Gastrocnemius medialis (tissue), 4 donors: Measurements from ENCODE around the gene VPS39. TPM values are rescaled to one million over a fixed set of nuclear protein-coding genes. Genes with fewer than 3 reads are reported as not detected.

ENCODE experiments used
- ATAC-seq, 2 donors: fragments of 150-250 bp; one replicate each; pipeline ENCODE4 v1.9.1; 2016
- DNase-seq, 2 donors: peaks; one replicate each; pipeline ENCODE4 v3.0.0-alpha.2; 2019
- H3K27ac ChIP-seq, 4 donors: fragments of 200-600 bp; sonication (generic); 1 replicate in 1 of 4; 2 replicates in 3 of 4; pipeline ENCODE4 v1.5.1; 2016 to 2018; ENCODE audit warnings: mild to moderate bottlenecking in 2 of 4, moderate library complexity in 1 of 4
- H3K27me3 ChIP-seq, 3 donors: fragments of 200-600 bp; sonication (generic) in 2 of 3; 1 replicate in 1 of 3; 2 replicates in 2 of 3; pipeline versions ENCODE4 v1.5.1 to v1.6.0; 2016 to 2019; ENCODE audit warnings: mild to moderate bottlenecking in 1 of 3, moderate library complexity in 1 of 3
- H3K36me3 ChIP-seq, 2 donors: fragments of 200-600 bp; sonication (generic) in 1 of 2; one replicate each; pipeline ENCODE4 v1.5.1; 2017 to 2018
- H3K4me1 ChIP-seq, 2 donors: fragments of 200-600 bp; sonication (generic) in 1 of 2; one replicate each; pipeline ENCODE4 v1.5.1; 2016 to 2017; ENCODE audit warnings: mild to moderate bottlenecking in 2 of 2
- H3K4me3 ChIP-seq, 4 donors: fragments of 200-600 bp; sonication (generic) in 3 of 4; 1 replicate in 1 of 4; 2 replicates in 3 of 4; pipeline ENCODE4 v1.5.1; 2016 to 2019; ENCODE audit warnings: mild to moderate bottlenecking in 2 of 4
- H3K9me3 ChIP-seq, 3 donors: fragments of 200-600 bp; sonication (generic) in 2 of 3; 1 replicate in 1 of 3; 2 replicates in 2 of 3; pipeline ENCODE4 v1.5.1; 2016 to 2019
- POLR2A ChIP-seq, 2 donors: fragments of 450-650 bp; IDR thresholded peaks; one replicate each; pipeline ENCODE4 v1.6.1; 2017; ENCODE audit warnings: antibody characterized with exemption in 2 of 2, mild to moderate bottlenecking in 2 of 2, moderate library complexity in 2 of 2
- in situ Hi-C, 4 donors: fragments of 200-750 bp; cut with MboI; loops; one replicate each; pipeline versions ENCODE4 v1.15.0 to v1.8.0; 2017; ENCODE audit warnings: low sequenced_read_pairs in 4 of 4
- intact Hi-C: fragments of 100-400 bp; cut with DNase I; formaldehyde crosslinking; loops from one replicate; pipeline ENCODE4 v1.15.1; 2023; ENCODE audit warnings: low total_unique reads
- total RNA-seq, 4 donors: library from RNA; depleted of rRNA; stranded (reverse); fragments of >200 nt; gene quantifications; one replicate each; pipeline versions ENCODE4 v1.1.0 to v1.2.3, GENCODE V29; 2016
- TF ChIP-seq, protein P1 (sequence below), 5 experiments: fragments of 450-650 bp in 3 of 5; fragments of 200-600 bp in 2 of 5; sonication (generic) in 2 of 5; IDR thresholded peaks in 4 of 5; conservative IDR thresholded peaks in 1 of 5; 1 replicate in 4 of 5; 2 replicates in 1 of 5; pipeline ENCODE4 v1.5.1; 2016 to 2019; ENCODE audit warnings: antibody characterized with exemption in 5 of 5, mild to moderate bottlenecking in 3 of 5, moderate library complexity in 3 of 5

Gene VPS39
- total RNA-seq, 4 donors from 2014 or later: 28.8 to 41.8 (median 35.2) TPM

DNA sequence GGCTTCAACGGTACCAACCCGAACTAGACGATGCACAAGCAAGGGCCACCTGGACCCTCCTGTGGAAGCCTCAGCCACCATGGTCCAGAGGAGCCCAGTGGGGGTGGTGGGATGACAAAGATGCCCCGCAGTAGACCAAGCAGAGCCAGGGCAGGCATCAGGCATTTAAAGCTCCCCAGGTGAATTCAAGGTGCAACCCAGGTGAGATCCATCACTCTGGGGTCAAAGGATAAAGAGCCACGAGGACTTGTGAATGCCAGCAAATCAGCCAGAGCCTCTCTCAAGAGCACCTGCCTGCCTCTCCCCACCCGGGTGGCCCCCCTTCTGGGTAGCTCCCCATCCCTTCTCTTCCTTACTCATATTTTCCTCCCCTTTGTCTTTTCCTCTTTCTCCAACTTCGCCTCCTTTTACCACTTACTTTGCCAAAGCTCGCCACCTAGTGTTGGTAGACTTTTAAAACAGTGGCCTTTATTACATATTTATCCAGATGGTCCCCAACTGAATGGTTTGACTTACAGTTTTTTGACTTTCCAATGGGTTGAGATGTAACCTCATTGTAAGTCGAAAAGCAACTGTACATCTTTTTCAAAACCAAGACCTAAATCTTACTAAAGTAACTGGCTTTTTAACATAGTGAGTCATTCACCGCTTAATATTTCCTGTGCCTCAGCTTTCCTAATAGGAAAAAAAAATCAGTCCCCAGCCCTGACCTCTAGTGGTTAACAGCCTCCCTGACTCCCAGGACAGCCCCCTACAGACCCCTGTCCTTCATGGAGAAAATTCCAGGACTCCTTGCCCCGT is 70.4 kb downstream of the VPS39 start:
- no peaks in the 10 kb centered on the region for H3K27me3 ChIP-seq
- no peak for TF ChIP-seq POLR2A (IDR thresholded peaks at IDR 0.05)
- TF ChIP-seq, protein P1, sequence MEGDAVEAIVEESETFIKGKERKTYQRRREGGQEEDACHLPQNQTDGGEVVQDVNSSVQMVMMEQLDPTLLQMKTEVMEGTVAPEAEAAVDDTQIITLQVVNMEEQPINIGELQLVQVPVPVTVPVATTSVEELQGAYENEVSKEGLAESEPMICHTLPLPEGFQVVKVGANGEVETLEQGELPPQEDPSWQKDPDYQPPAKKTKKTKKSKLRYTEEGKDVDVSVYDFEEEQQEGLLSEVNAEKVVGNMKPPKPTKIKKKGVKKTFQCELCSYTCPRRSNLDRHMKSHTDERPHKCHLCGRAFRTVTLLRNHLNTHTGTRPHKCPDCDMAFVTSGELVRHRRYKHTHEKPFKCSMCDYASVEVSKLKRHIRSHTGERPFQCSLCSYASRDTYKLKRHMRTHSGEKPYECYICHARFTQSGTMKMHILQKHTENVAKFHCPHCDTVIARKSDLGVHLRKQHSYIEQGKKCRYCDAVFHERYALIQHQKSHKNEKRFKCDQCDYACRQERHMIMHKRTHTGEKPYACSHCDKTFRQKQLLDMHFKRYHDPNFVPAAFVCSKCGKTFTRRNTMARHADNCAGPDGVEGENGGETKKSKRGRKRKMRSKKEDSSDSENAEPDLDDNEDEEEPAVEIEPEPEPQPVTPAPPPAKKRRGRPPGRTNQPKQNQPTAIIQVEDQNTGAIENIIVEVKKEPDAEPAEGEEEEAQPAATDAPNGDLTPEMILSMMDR (IDR thresholded peaks at IDR 0.05 in 4 of 5, conservative IDR thresholded peaks at IDR 0.05 in 1 of 5): peak in 3 of 5 experiments; percentile 21 to 48 (median 35)
- intact Hi-C loops (no loop called here), in situ Hi-C loops (no loop called here)
- DNase-seq (no peak), ATAC-seq (no peak)
- no peak overlapping the region for H3K27ac ChIP-seq
- no peaks in the 10 kb centered on the region for H3K36me3 ChIP-seq
- no peak overlapping the region for H3K4me3 ChIP-seq
- H3K9me3 ChIP-seq: no peaks in the 10 kb centered on the region
- H3K4me1 ChIP-seq: no peaks in the 10 kb centered on the region

DNA sequence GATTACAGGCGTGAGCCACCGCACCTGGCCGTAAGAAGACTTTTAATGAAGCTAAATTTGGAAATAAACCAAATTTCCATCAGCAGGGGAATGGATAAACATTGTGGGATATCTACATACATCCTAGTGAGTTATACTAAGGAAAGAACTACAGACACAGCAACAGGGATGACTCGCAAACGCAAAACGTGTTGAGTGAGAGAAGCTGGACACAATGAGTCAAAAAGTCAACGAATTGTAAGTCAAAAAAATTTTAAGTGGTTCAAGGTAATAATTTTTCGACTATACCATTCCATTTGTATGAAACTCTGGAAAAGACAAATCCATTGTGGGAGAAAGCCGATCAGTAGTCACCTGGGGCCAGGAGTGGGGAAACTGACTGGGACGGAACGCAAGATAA is 71.6 kb downstream of the VPS39 start:
- ATAC-seq (no peak), DNase-seq (no peak)
- H3K27ac ChIP-seq: no peak overlapping the region
- TF ChIP-seq, protein P1 (IDR thresholded peaks at IDR 0.05 in 4 of 5, conservative IDR thresholded peaks at IDR 0.05 in 1 of 5): no peak
- TF ChIP-seq POLR2A (IDR thresholded peaks at IDR 0.05): no peak
- intact Hi-C loops (no loop called here), in situ Hi-C loops (no loop called here)
- H3K36me3 ChIP-seq: no peaks in the 10 kb centered on the region
- no peak overlapping the region for H3K4me3 ChIP-seq
- no peaks in the 10 kb centered on the region for H3K9me3 ChIP-seq
- no peaks in the 10 kb centered on the region for H3K4me1 ChIP-seq
- H3K27me3 ChIP-seq: no peaks in the 10 kb centered on the region

DNA sequence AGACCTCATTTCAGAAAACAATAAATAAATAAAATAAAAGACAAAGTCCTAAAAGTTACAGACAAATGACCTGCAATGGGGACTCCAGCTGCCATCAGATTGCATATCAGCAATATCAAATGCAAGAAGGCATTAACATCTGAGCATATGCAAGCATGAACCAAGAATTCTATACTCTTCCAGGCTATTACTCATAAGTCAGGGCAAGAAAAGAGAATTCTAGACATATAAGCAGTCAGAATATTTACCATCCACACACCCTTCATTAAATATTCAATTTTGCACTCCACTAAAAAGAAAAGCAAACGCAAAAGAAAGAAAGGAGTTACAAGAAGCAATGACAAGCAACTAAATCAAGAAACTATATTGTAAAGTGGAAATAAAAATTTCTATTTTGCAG is 72.8 kb downstream of the VPS39 start:
- Histone ChIP-seq H3K9me3 (no peaks in the 10 kb centered on the region), H3K36me3 (no peaks in the 10 kb centered on the region), H3K4me3 (no peak overlapping the region), H3K27me3 (no peaks in the 10 kb centered on the region), H3K27ac (no peak overlapping the region), H3K4me1 (no peaks in the 10 kb centered on the region)
- TF ChIP-seq, protein P1 (IDR thresholded peaks at IDR 0.05 in 4 of 5, conservative IDR thresholded peaks at IDR 0.05 in 1 of 5): no peak
- TF ChIP-seq POLR2A (IDR thresholded peaks at IDR 0.05): no peak
- intact Hi-C loops (no loop called here), in situ Hi-C loops (no loop called here)
- DNase-seq (no peak), ATAC-seq (no peak)

DNA sequence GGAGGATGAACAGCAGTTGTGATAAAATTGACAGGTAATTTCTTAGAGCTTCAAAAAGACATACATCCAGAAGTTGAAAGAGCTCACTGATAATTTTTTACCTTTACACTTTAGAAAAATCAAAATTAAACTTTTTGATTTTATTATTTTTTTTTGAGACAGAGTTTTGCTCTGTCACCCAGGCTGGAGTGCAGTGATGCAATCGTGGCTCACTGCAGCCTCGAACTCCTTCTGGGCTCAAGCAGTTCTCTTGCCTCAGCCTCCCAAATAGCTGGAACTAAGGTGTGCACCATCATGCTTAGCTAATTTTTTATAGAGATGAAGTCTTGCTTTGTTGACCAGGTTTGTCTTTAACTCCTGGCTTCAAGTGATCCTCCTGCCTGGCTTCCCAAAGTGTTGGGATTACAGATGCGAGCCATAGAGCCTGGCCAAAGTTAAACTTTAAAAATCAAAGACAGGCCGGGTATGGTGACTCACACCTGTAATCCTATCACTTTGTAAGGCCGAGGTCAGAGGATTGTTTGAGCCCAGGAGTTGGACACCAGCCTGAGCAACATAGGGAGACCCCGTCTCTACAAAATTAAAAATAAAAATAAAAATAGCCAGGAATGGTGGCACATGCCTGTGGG is 73.4 kb downstream of the VPS39 start:
- Histone ChIP-seq H3K4me3 (no peak overlapping the region), H3K27me3 (no peaks in the 10 kb centered on the region), H3K27ac (no peak overlapping the region), H3K36me3 (no peaks in the 10 kb centered on the region), H3K4me1 (no peaks in the 10 kb centered on the region), H3K9me3 (no peaks in the 10 kb centered on the region)
- in situ Hi-C loops: no loop called here
- ATAC-seq (no peak), DNase-seq (no peak)
- intact Hi-C loops: loop anchor here (5.0 kb wide), 2 partner anchors 47 to 147 kb away; no protein-coding TSS in a partner anchor
- TF ChIP-seq, protein P1 (IDR thresholded peaks at IDR 0.05 in 4 of 5, conservative IDR thresholded peaks at IDR 0.05 in 1 of 5): no peak
- TF ChIP-seq POLR2A (IDR thresholded peaks at IDR 0.05): no peak
